HL-60 (cell line): ENCODE data around the gene ATP1A3.

Experiments used
- CTCF ChIP-seq: IDR thresholded peaks from one replicate; pipeline ENCODE4 v1.5.1; 2011; ENCODE audit warnings: low read length, control low read depth, inconsistent platforms; ENCODE audit not compliant: insufficient read depth
- GABPA ChIP-seq: IDR thresholded peaks from 2 replicates; pipeline ENCODE4 v1.6.1; 2012; ENCODE audit warnings: low read depth
- POLR2AphosphoS5 ChIP-seq: IDR thresholded peaks from 2 replicates; pipeline ENCODE4 v1.6.1; 2012; ENCODE audit warnings: low read depth

GRCh38 chr19:41960973-41961372 lies 33.1 kb downstream of the ATP1A3 start:
- TF ChIP-seq CTCF = no peak
- no peak for TF ChIP-seq GABPA
- TF ChIP-seq POLR2AphosphoS5 = no peak
